ENCODE measurements around the gene PACRG.

DNA sequence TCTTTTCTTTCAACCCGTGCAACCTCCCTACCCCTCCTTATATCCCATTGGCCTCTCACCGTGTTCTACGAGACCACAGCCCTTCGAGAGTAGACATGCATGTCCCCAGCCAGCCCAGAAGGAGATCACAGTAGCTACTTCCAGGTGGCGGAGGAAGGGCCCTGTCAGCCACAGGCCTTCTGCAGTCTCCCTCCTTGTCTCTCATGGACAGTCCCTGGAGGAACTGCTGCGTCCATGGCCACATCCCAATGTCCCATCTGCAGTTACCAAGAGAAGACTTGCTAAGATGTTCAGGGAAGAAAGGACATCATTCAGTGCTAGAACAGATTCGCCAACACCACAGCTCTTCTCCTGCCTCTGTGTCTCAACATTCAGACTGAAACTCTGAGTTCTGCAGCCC, 625.2 kb downstream of the PACRG start:
- TF ChIP-seq YY1 (IDR thresholded peaks at IDR 0.05; ENCODE audit: low read depth) (no peak), CEBPB (IDR thresholded peaks at IDR 0.05) (no peak), EP300 (IDR thresholded peaks at IDR 0.05; ENCODE audit: borderline replicate concordance) (no peak), MAX (IDR thresholded peaks at IDR 0.05) (no peak), FOXM1 (IDR thresholded peaks at IDR 0.05; ENCODE audit: borderline replicate concordance, low read depth) (no peak), TAF1 (IDR thresholded peaks at IDR 0.05; ENCODE audit: low read depth) (no peak), ZBTB7A (IDR thresholded peaks at IDR 0.05; ENCODE audit: low read depth) (no peak)

Data from Ishikawa (cell line).